DND-41 (cell line): Measurements from ENCODE around the gene MYOF.

Source experiments
- ATAC-seq: fragments of 200-7000 bp; cut with Tn5 transposase; 3 replicates; pipeline ENCODE4 v1.9.1; 2021; ENCODE audit warnings: low read depth; ENCODE audit not compliant: insufficient read depth
- DNase-seq: peaks from one replicate; pipeline ENCODE4 v3.0.0-alpha.2; 2020
- H2AFZ ChIP-seq: 2 replicates; pipeline ENCODE4 v1.6.0; 2012; ENCODE audit warnings: low read depth, low read length
- H3K27ac ChIP-seq: 2 replicates; pipeline ENCODE4 v1.5.1; 2012; ENCODE audit warnings: low read length, inconsistent platforms
- H3K27me3 ChIP-seq: fragments of 200-600 bp; sonication (generic); 2 replicates; pipeline ENCODE4 v1.6.0; 2012; ENCODE audit warnings: low read length, mild to moderate bottlenecking, inconsistent platforms; ENCODE audit not compliant: insufficient read depth, poor library complexity
- H3K36me3 ChIP-seq: 2 replicates; pipeline ENCODE4 v1.5.1; 2012; ENCODE audit warnings: low read length, inconsistent platforms; ENCODE audit not compliant: insufficient read depth
- H3K4me1 ChIP-seq: 2 replicates; pipeline ENCODE4 v1.5.1; 2012; ENCODE audit warnings: mild to moderate bottlenecking, low read length; ENCODE audit not compliant: insufficient read depth
- H3K4me2 ChIP-seq: 2 replicates; pipeline ENCODE4 v1.6.0; 2012; ENCODE audit warnings: mild to moderate bottlenecking, moderate library complexity, low read length, inconsistent platforms; ENCODE audit not compliant: insufficient read depth
- H3K4me3 ChIP-seq, 2 experiments: fragments of 200-600 bp in 1 of 2; shearing (Covaris generic) in 1 of 2; 2 replicates each; pipeline ENCODE4 v1.5.1; 2012 to 2016; ENCODE audit warnings: inconsistent platforms in 2 of 2, low read length in 2 of 2, mild to moderate bottlenecking in 2 of 2, low read depth in 1 of 2, moderate library complexity in 1 of 2
- H3K79me2 ChIP-seq: 2 replicates; pipeline ENCODE4 v1.6.0; 2012; ENCODE audit warnings: low read length, inconsistent platforms; ENCODE audit not compliant: insufficient read depth
- H3K9ac ChIP-seq: 2 replicates; pipeline ENCODE4 v1.6.0; 2012; ENCODE audit warnings: low read depth, mild to moderate bottlenecking, inconsistent platforms, low read length, moderate library complexity
- H3K9me3 ChIP-seq: 2 replicates; pipeline ENCODE4 v1.5.1; 2012; ENCODE audit warnings: low read length, moderate library complexity, mild to moderate bottlenecking, inconsistent platforms; ENCODE audit not compliant: insufficient read depth, severe bottlenecking
- H4K20me1 ChIP-seq: 2 replicates; pipeline ENCODE4 v1.6.0; 2012; ENCODE audit warnings: low read length; ENCODE audit not compliant: insufficient read depth
- EZH2 ChIP-seq: IDR thresholded peaks from 3 replicates; pipeline ENCODE4 v1.6.1; 2012; ENCODE audit warnings: borderline replicate concordance, low read depth, mild to moderate bottlenecking, moderate library complexity, low read length, inconsistent platforms; ENCODE audit not compliant: severe bottlenecking
- TF ChIP-seq, protein P1 (sequence below): IDR thresholded peaks from 2 replicates; pipeline ENCODE4 v1.5.1; 2012; ENCODE audit warnings: borderline replicate concordance, low read length, moderate library complexity, mild to moderate bottlenecking; ENCODE audit not compliant: poor library complexity, severe bottlenecking; ENCODE audit errors: extremely low read depth

The MYOF gene

DNA sequence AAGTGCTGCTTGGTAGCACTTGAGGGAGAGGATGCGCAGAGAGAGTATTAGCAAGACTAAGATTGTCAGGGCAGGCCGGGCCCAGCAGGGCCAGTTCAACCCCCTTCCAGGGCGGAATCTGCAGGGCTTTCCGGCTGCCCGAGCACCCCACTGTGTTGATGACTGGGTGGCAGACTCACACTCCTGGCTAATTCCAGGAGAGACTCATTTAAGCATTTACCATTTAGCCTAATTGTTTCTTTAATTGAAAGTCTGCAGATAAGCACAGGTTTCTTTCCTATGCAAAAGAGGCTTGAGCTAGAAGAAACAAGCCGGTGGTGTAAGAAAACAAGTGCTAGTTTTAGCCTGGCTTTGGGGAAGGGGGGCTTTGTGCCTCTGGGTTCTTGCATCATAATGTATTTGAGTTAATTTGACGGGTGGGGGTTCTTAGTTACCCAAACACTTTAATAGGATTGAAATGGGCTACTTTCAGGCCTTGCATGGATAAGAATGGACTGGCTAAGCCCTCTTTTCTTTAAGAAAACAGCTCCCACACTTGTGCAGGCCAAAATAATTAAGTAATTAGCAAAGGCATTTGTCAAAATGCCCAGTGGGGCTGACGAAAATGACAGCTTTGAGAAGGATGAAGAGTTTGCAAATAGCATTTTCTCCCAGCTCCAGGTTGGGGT is 201.3 kb downstream of the MYOF start:
- Histone ChIP-seq H3K79me2 (no peaks in the 10 kb centered on the region), H3K27me3 (no peaks in the 10 kb centered on the region), H3K4me1 (no peaks in the 10 kb centered on the region), H2AFZ (no peak overlapping the region), H3K4me3 (no peak overlapping the region), H3K27ac (no peak overlapping the region), H4K20me1 (no peaks in the 10 kb centered on the region), H3K36me3 (no peaks in the 10 kb centered on the region), H3K9me3 (no peaks in the 10 kb centered on the region), H3K9ac (no peak overlapping the region), H3K4me2 (no peak overlapping the region)
- no peak for DNase-seq
- TF ChIP-seq EZH2 = no peak
- TF ChIP-seq, protein P1, sequence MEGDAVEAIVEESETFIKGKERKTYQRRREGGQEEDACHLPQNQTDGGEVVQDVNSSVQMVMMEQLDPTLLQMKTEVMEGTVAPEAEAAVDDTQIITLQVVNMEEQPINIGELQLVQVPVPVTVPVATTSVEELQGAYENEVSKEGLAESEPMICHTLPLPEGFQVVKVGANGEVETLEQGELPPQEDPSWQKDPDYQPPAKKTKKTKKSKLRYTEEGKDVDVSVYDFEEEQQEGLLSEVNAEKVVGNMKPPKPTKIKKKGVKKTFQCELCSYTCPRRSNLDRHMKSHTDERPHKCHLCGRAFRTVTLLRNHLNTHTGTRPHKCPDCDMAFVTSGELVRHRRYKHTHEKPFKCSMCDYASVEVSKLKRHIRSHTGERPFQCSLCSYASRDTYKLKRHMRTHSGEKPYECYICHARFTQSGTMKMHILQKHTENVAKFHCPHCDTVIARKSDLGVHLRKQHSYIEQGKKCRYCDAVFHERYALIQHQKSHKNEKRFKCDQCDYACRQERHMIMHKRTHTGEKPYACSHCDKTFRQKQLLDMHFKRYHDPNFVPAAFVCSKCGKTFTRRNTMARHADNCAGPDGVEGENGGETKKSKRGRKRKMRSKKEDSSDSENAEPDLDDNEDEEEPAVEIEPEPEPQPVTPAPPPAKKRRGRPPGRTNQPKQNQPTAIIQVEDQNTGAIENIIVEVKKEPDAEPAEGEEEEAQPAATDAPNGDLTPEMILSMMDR = no peak
- ATAC-seq = no peak

DNA sequence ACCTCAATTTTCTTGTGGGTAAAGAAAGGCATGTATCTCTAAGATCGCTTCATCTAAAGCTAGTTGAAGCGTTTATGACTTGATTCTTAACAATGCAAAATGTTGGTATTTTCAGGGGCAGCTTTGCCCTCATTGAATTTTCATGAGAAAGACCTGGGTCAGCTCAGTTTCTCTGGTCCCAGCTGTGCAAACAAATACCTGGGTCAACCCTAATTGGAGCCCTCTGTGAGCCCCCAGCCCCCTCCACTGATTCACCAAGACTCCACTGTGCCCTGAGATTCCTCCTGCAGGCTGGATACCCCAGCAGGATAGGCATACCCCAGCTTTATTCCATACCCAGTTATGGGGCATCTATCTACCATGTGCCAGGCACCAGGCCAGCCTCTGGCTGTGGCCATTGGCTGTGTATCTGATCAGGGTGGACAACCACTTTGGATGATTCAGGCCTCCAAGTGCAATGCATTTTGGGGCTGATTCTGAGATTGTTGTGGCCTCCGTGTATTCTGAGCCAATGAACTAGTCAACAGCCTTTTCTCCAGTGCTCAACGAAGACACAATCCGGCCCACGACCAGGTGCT is 201.9 kb downstream of the MYOF start:
- H3K4me3 ChIP-seq = no peak overlapping the region
- DNase-seq = no peak
- no peaks in the 10 kb centered on the region for H3K36me3 ChIP-seq
- no peaks in the 10 kb centered on the region for H3K4me1 ChIP-seq
- no peaks in the 10 kb centered on the region for H3K27me3 ChIP-seq
- H2AFZ ChIP-seq = no peak overlapping the region
- no peak overlapping the region for H3K4me2 ChIP-seq
- H3K9me3 ChIP-seq = no peaks in the 10 kb centered on the region
- H3K79me2 ChIP-seq = no peaks in the 10 kb centered on the region
- ATAC-seq = no peak
- H4K20me1 ChIP-seq = no peaks in the 10 kb centered on the region
- no peak overlapping the region for H3K9ac ChIP-seq
- TF ChIP-seq, protein P1 = no peak
- TF ChIP-seq EZH2 = no peak
- H3K27ac ChIP-seq = no peak overlapping the region

DNA sequence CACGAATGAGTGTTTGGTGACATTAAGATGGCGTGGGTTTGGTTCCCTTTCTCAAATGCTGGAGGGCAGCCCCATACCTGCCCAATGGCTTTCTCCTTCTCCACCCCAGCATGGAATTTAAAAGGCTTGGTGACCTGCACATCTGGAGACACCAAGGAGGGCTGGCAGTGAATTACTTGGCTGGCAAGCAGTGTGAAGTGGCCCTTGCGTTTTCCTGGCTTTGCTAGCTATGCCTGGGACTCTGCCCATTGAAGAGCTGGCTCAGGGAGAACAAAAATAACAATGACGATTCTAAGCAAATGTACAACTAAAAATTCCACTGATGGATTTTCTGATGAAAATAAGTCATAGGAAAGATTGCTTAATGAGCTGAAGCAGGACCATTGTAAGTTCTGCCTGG is 204.8 kb downstream of the MYOF start:
- Histone ChIP-seq H3K9ac (no peak overlapping the region), H3K4me2 (no peak overlapping the region), H3K27ac (no peak overlapping the region), H3K4me1 (no peaks in the 10 kb centered on the region), H3K27me3 (no peaks in the 10 kb centered on the region), H3K4me3 (no peak overlapping the region), H3K79me2 (no peaks in the 10 kb centered on the region), H4K20me1 (no peaks in the 10 kb centered on the region), H2AFZ (no peak overlapping the region), H3K36me3 (no peaks in the 10 kb centered on the region), H3K9me3 (no peaks in the 10 kb centered on the region)
- DNase-seq (no peak), ATAC-seq (no peak)
- no peak for TF ChIP-seq EZH2

DNA sequence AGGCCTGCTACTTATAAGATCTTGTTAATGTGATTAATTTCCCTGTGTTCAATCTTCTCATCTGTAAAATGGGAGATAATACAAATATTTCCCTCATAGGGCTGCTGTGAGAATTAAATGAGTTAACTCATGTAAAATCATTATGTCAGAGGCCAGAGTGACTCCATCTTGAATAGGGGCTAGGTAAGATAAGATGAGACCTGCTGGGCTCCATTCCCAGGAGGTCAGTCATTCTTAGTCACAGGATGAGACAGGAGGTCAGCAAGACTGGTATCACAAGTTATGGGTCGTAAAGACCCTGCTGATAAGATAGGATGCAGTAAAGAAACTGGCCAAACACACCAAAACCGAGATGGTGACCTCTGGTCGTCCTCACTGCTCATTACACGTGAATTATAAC is 207.7 kb downstream of the MYOF start:
- no peaks in the 10 kb centered on the region for H3K27me3 ChIP-seq

More for the DNA sequence above, 207.7 kb downstream of the MYOF start:
- TF ChIP-seq EZH2 = no peak
- TF ChIP-seq, protein P1 = no peak
- Histone ChIP-seq H3K36me3 (no peaks in the 10 kb centered on the region), H3K9ac (no peak overlapping the region), H3K4me1 (no peaks in the 10 kb centered on the region), H3K9me3 (no peaks in the 10 kb centered on the region), H3K4me3 (no peak overlapping the region), H3K4me2 (no peak overlapping the region), H3K79me2 (no peaks in the 10 kb centered on the region), H4K20me1 (no peaks in the 10 kb centered on the region), H2AFZ (no peak overlapping the region), H3K27ac (no peak overlapping the region)
- DNase-seq (no peak), ATAC-seq (no peak)
